Gastroesophageal sphincter (tissue), 3 donors: ENCODE results near the gene KIAA0930.

ENCODE experiments used
- POLR2A ChIP-seq, 2 donors: fragments of 450-650 bp; IDR thresholded peaks; one replicate each; pipeline ENCODE4 v1.6.1; 2017; ENCODE audit warnings: antibody characterized with exemption in 2 of 2, mild to moderate bottlenecking in 2 of 2, moderate library complexity in 1 of 2
- POLR2AphosphoS5 ChIP-seq: sonication (generic); formaldehyde crosslinking; IDR thresholded peaks from one replicate; pipeline ENCODE4 v1.6.1; 2017; ENCODE audit warnings: antibody characterized with exemption
- TF ChIP-seq, protein P1 (sequence below), 4 experiments: fragments of 200-600 bp in 2 of 4; fragments of 450-650 bp in 2 of 4; sonication (generic) in 1 of 4; IDR thresholded peaks; one replicate each; pipeline ENCODE4 v1.5.1; 2017 to 2019; ENCODE audit warnings: antibody characterized with exemption in 4 of 4, mild to moderate bottlenecking in 2 of 4, moderate library complexity in 2 of 4

DNA sequence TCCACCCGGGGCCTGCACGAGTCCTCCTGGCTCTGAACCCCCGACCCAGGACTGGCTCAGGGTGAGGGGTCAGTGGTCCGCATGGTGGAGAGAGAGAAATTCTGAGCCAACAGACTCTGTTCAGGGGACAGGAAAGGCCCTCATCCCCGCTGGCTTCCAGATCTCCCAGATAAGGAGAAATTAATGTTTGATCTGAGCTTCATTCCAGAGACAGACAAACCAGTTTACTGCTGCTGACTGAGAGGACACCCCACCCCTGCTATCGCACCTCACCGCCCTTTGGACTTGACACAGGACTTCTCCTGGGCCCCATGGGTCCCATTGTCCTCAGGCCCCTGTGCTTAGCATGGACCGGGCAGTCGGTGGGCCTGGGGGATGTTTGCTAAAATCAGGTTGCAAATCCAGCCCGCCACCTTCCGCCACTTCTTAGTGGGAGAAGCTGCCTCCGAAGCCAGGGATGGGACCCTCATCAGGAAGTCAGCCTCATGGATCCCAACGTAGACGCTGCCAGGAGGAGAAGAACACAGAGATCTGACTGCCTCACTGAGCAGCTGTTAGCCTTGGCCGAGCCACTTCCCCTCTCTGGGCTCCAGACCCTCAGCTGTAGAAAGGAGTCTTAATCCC lies 32.9 kb upstream of the KIAA0930 start:
- TF ChIP-seq POLR2A (IDR thresholded peaks at IDR 0.05) (no peak), POLR2AphosphoS5 (no peak)
- TF ChIP-seq, protein P1, sequence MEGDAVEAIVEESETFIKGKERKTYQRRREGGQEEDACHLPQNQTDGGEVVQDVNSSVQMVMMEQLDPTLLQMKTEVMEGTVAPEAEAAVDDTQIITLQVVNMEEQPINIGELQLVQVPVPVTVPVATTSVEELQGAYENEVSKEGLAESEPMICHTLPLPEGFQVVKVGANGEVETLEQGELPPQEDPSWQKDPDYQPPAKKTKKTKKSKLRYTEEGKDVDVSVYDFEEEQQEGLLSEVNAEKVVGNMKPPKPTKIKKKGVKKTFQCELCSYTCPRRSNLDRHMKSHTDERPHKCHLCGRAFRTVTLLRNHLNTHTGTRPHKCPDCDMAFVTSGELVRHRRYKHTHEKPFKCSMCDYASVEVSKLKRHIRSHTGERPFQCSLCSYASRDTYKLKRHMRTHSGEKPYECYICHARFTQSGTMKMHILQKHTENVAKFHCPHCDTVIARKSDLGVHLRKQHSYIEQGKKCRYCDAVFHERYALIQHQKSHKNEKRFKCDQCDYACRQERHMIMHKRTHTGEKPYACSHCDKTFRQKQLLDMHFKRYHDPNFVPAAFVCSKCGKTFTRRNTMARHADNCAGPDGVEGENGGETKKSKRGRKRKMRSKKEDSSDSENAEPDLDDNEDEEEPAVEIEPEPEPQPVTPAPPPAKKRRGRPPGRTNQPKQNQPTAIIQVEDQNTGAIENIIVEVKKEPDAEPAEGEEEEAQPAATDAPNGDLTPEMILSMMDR (IDR thresholded peaks at IDR 0.05): no peak
